AG10803 (cell line): ENCODE measurements around the gene TMEM53.

Experiments
- DNase-seq: peaks from one replicate; pipeline ENCODE4 v3.0.0; 2010; ENCODE audit warnings: low read depth
- H3K4me3 ChIP-seq: 2 replicates; pipeline ENCODE4 v1.5.1; 2011; ENCODE audit warnings: mild to moderate bottlenecking, low read length, control low read depth
- CTCF ChIP-seq: conservative IDR thresholded peaks from 2 replicates; pipeline ENCODE4 v1.5.1; 2011; ENCODE audit warnings: mild to moderate bottlenecking, low read length, control low read depth, inconsistent platforms

TMEM53 gene

GRCh38 chr1:44641126-44642102, 32.9 kb downstream of the TMEM53 start:
- H3K4me3 ChIP-seq, result no peak overlapping the region
- no peak for TF ChIP-seq CTCF
- DNase-seq, result no peak

- no peak for DNase-seq
- no peak for TF ChIP-seq CTCF
These were observed 34.0 kb downstream of the TMEM53 start for GRCh38 chr1:44640200-44640853.

GRCh38 chr1:44637702-44638411, 36.4 kb downstream of the TMEM53 start:
- no peak for DNase-seq
- H3K4me3 ChIP-seq, result no peak overlapping the region
- no peak for TF ChIP-seq CTCF

More at GRCh38 chr1:44640200-44640853, 34.0 kb downstream of the TMEM53 start:
- no peak overlapping the region for H3K4me3 ChIP-seq

GRCh38 chr1:44636688-44637598, 37.3 kb downstream of the TMEM53 start:
- DNase-seq, result peak; percentile 59
- TF ChIP-seq CTCF, result no peak
- H3K4me3 ChIP-seq, result no peak overlapping the region

- no peak for TF ChIP-seq CTCF
- no peak for DNase-seq
- H3K4me3 ChIP-seq, result no peak overlapping the region
These were observed 38.1 kb downstream of the TMEM53 start for GRCh38 chr1:44636083-44636687.

GRCh38 chr1:44635439-44635838, 38.8 kb downstream of the TMEM53 start:
- no peak for DNase-seq
- H3K4me3 ChIP-seq, result no peak overlapping the region
- no peak for TF ChIP-seq CTCF
